ES-I3 (cell line): ENCODE results near the gene DHRS11.

Source experiments
- H3K36me3 ChIP-seq: 2 replicates; pipeline ENCODE4 v1.6.1; 2013; ENCODE audit warnings: mild to moderate bottlenecking, low read length, control low read depth, moderate library complexity; ENCODE audit not compliant: insufficient read depth
- H3K4me1 ChIP-seq: 2 replicates; pipeline ENCODE4 v1.6.1; 2013; ENCODE audit warnings: mild to moderate bottlenecking, control low read depth, low read length; ENCODE audit not compliant: insufficient read depth
- H3K9ac ChIP-seq: 2 replicates; pipeline ENCODE4 v1.6.1; 2013; ENCODE audit warnings: low read depth, mild to moderate bottlenecking, low read length, moderate library complexity
- H3K9me3 ChIP-seq: 2 replicates; pipeline ENCODE4 v1.6.1; 2013; ENCODE audit warnings: mild to moderate bottlenecking, low read length, moderate library complexity; ENCODE audit not compliant: control insufficient read depth, insufficient read depth

Gene DHRS11

DNA sequence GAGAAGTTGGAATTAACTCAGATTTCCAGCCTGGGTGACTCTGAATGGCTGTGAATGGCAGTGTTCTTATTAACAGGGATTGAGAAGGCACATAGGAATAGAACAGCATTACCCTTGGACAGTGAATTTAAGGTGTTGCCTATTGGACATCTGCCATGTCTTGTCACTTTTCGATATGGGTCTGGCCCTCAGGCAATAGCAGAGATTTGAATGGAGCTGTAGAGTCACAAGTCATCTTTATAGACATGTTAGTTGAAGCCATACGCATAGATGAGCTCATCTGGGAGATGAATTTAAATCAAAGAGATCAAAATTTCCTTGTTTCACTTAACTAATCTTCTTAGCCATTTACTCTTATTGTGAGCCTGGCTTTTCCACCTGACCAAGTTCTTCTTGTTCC lies 14.9 kb upstream of the DHRS11 start:
- Histone ChIP-seq H3K9ac (no peak overlapping the region), H3K9me3 (no peaks in the 10 kb centered on the region), H3K4me1 (no peaks in the 10 kb centered on the region), H3K36me3 (peaks cover 8% of the 10 kb centered on the region)

- Histone ChIP-seq H3K9me3 (no peaks in the 10 kb centered on the region), H3K9ac (no peak overlapping the region), H3K36me3 (peaks cover 8% of the 10 kb centered on the region), H3K4me1 (no peaks in the 10 kb centered on the region)
Observed at GRCh38 chr17:36578671-36579070, 13.0 kb upstream of the DHRS11 start.

- H3K9me3 ChIP-seq: no peaks in the 10 kb centered on the region; the same call in 1 of the 2 replicates
- H3K9ac ChIP-seq: no peak overlapping the region
- H3K4me1 ChIP-seq: no peaks in the 10 kb centered on the region
- H3K36me3 ChIP-seq: peaks cover 15% of the 10 kb centered on the region
Observed at GRCh38 chr17:36583787-36584186, 7.9 kb upstream of the DHRS11 start.

GRCh38 chr17:36586138-36586537 lies 5.5 kb upstream of the DHRS11 start:
- Histone ChIP-seq H3K4me1 (no peaks in the 10 kb centered on the region), H3K9ac (no peak overlapping the region), H3K36me3 (peaks cover 10% of the 10 kb centered on the region), H3K9me3 (no peaks in the 10 kb centered on the region; the same call in 1 of the 2 replicates)

DNA sequence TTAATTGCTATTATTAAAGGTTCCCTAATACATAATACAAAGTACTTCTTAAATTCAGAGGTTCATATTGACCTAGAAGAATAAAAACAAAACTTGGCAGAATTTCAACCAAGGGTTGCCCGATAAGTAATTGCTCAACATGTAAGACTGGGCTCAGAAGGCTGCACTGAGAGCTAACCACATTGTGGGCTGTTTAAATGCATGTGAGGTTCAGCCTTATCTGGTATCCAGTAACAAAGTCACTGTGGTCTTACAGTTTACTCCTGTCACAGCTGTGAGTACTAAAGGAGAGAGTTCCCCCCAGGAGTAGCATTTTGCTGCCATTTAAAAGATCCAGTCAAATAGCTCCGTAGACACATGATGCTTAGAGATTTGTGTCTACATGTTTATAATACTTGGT lies 1.6 kb upstream of the DHRS11 start:
- Histone ChIP-seq H3K4me1 (peaks cover 5% of the 10 kb centered on the region; the same call in 1 of the 2 replicates), H3K36me3 (peaks cover 5% of the 10 kb centered on the region), H3K9me3 (no peaks in the 10 kb centered on the region), H3K9ac (no peak overlapping the region)

- H3K9me3 ChIP-seq: no peaks in the 10 kb centered on the region
- H3K9ac ChIP-seq: peak overlapping the region; percentile 78
- H3K36me3 ChIP-seq: peaks cover under 1% of the 10 kb centered on the region; the same call in 1 of the 2 replicates
- peaks cover 5% of the 10 kb centered on the region; the same call in 1 of the 2 replicates for H3K4me1 ChIP-seq
Observed at GRCh38 chr17:36592316-36592715, 637 bp downstream of the DHRS11 start.

GRCh38 chr17:36592716-36593321 lies 1.1 kb downstream of the DHRS11 start:
- Histone ChIP-seq H3K9me3 (no peaks in the 10 kb centered on the region), H3K36me3 (no peaks in the 10 kb centered on the region; the same call in 1 of the 2 replicates), H3K4me1 (peaks cover 5% of the 10 kb centered on the region; the same call in 1 of the 2 replicates), H3K9ac (peak overlapping the region; percentile 78)

- Histone ChIP-seq H3K9me3 (no peaks in the 10 kb centered on the region), H3K4me1 (peaks cover 5% of the 10 kb centered on the region; the same call in 1 of the 2 replicates), H3K9ac (no peak overlapping the region), H3K36me3 (no peaks in the 10 kb centered on the region; the same call in 1 of the 2 replicates)
Observed at GRCh38 chr17:36593656-36594316, 2.1 kb downstream of the DHRS11 start.

GRCh38 chr17:36594626-36595401 lies 3.1 kb downstream of the DHRS11 start:
- peaks cover 5% of the 10 kb centered on the region; the same call in 1 of the 2 replicates for H3K4me1 ChIP-seq
- H3K9ac ChIP-seq: no peak overlapping the region
- H3K9me3 ChIP-seq: no peaks in the 10 kb centered on the region
- H3K36me3 ChIP-seq: no peaks in the 10 kb centered on the region; the same call in 1 of the 2 replicates

DNA sequence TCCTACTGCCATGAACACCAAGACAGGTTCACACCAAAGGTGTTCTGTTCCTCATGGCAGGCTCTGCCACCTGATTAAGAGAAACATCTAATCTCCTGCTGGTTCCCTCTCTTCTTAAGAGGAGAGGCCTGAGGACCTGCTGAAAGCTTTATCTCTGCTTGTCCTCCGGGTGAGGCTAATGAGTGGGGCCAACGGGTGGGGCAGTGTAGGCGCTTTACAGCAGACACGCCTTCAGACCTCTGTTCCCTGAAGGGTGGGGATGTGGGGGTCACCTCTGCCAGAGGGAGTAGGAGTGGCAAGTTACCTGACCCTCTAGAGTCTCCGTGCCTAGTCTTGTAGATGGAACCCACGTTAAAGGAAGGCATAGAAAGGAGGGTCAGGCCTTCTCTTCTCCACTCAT lies 5.5 kb downstream of the DHRS11 start:
- peaks cover 14% of the 10 kb centered on the region for H3K4me1 ChIP-seq
- H3K9me3 ChIP-seq: no peaks in the 10 kb centered on the region
- H3K36me3 ChIP-seq: no peaks in the 10 kb centered on the region; the same call in 1 of the 2 replicates
- H3K9ac ChIP-seq: no peak overlapping the region

DNA sequence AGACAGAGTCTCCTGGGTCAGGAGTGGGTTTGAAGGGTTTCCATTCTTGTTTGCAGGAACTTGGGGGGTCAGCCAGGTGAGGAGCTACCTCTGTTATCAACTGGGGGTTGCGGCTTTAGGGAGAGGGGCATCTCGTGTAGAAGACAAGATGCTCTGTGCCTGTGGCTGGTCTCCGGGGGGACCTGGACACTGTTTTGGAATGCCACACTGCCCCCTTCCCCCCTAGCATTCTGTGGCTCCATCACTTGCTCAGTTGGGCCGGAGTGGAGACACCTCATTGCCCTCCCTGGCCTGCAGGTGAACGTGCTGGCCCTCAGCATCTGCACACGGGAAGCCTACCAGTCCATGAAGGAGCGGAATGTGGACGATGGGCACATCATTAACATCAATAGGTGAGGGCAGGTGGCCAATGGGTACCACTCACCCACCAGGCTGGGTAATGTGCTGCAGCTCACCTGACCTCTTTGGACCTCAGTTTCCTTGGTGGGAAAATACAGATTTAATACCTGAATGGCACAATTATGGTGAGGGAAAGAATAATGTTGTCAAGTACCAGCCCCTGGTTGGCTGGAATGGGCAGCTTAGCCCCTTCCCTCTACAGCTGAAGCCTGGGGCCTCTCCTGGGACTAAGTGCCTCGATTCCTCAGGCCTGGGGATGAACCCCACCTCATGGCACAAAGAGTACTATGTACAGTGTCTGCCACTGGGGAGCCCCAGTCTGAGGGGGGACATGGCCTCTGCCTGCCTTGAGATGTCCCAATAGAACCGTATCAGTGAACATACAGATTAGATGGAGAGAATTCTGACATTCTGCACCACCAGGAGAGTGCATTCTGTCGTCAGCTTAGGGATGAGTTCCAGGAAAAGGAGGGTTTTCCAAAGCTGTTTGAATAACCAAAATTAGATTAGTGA lies 6.4 kb downstream of the DHRS11 start:
- Histone ChIP-seq H3K4me1 (peaks cover 12% of the 10 kb centered on the region), H3K9me3 (no peaks in the 10 kb centered on the region), H3K36me3 (no peaks in the 10 kb centered on the region; the same call in 1 of the 2 replicates), H3K9ac (no peak overlapping the region)

DNA sequence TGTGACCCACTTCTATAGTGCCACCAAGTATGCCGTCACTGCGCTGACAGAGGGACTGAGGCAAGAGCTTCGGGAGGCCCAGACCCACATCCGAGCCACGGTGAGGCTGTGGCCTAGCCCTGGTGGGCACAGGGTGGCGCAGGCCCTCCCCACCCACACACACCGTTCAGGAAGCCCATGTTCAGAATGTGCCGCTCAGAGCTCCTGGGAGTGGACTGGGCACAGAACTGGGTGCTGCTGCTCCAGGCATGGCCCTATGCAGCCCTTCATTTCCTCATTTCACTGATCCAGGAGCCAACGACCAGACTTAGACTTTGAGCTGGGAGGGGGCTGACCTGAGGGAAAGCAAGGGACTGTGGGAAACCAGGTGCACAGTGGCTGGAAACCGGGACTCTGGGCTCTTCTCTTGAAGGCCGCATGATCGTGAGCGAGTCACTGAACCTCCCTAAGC lies 7.3 kb downstream of the DHRS11 start:
- H3K36me3 ChIP-seq: no peaks in the 10 kb centered on the region; the same call in 1 of the 2 replicates
- no peaks in the 10 kb centered on the region for H3K9me3 ChIP-seq
- H3K9ac ChIP-seq: no peak overlapping the region
- peaks cover 13% of the 10 kb centered on the region for H3K4me1 ChIP-seq

DNA sequence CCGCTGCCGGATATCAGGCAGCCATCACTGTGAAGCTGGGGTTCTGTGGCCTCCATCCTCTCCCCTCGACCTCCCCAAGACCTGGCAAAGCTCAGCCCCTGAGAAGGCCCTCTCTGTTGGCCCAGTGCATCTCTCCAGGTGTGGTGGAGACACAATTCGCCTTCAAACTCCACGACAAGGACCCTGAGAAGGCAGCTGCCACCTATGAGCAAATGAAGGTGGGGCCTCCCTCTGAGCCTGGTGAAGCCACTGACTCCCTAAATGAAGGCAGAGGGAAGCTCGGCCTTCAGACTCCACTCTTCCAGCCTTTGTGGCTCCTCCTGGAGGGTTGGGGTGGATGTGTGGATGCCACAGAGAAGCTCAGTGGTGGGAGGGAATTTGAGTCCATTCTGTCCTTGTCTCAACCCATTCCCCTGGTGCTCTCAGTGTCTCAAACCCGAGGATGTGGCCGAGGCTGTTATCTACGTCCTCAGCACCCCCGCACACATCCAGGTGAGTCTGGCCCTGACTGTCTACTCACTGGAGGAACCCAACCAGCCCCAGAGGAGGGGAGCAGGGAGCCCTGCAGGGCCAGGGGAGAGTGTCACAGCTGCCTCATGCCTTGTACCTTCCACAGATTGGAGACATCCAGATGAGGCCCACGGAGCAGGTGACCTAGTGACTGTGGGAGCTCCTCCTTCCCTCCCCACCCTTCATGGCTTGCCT lies 8.0 kb downstream of the DHRS11 start:
- no peaks in the 10 kb centered on the region; the same call in 1 of the 2 replicates for H3K36me3 ChIP-seq
- no peaks in the 10 kb centered on the region for H3K9me3 ChIP-seq
- peaks cover 16% of the 10 kb centered on the region for H3K4me1 ChIP-seq
- no peak overlapping the region for H3K9ac ChIP-seq
